Measurements from ENCODE around the gene PKD1. TPM values are rescaled to one million over a fixed set of nuclear protein-coding genes. Genes with fewer than 3 reads are reported as not detected.

Gene PKD1
- total RNA-seq, 2 donors from 2014 or later = 78.9 to 237 TPM

GRCh38 chr16:2174396-2175131, 38.9 kb upstream of the PKD1 start:
- 91 to 92% methylated on average over 11 to 20 of the region's 21 CpGs for WGBS, 2 donors
- TF ChIP-seq CTCF (IDR thresholded peaks at IDR 0.05) (no peak), POLR2A (IDR thresholded peaks at IDR 0.05) (no peak)
- Histone ChIP-seq H3K4me1 (no peaks in the 10 kb centered on the region), H3K27ac (no peak overlapping the region), H3K36me3 (replicated peaks in 1 of 2; ENCODE audit: insufficient read depth in 1 of 2, low read depth in 2 of 2) (peaks cover 10 to 23% of the 10 kb centered on the region in 2 donors), H3K4me3 (no peak overlapping the region), H3K9me3 (no peaks in the 10 kb centered on the region), H3K27me3 (no peaks in the 10 kb centered on the region)
- DNase-seq = no peak
- intact Hi-C loops (cut with DNase I) = no loop called here
- ATAC-seq = no peak

- H3K36me3 ChIP-seq (replicated peaks in 1 of 2; ENCODE audit: insufficient read depth in 1 of 2, low read depth in 2 of 2) = peaks cover 10 to 23% of the 10 kb centered on the region in 2 donors
- H3K9me3 ChIP-seq = no peaks in the 10 kb centered on the region
- WGBS, 2 donors = 92 to 93% methylated on average over 3 to 4 of the region's 4 CpGs
- intact Hi-C loops (cut with DNase I) = no loop called here
- H3K4me1 ChIP-seq = no peaks in the 10 kb centered on the region
- DNase-seq (no peak), ATAC-seq (no peak)
- no peak overlapping the region for H3K27ac ChIP-seq
- no peaks in the 10 kb centered on the region for H3K27me3 ChIP-seq
- no peak overlapping the region for H3K4me3 ChIP-seq
- no peak for TF ChIP-seq CTCF (IDR thresholded peaks at IDR 0.05)
- TF ChIP-seq POLR2A (IDR thresholded peaks at IDR 0.05) = no peak
Measured at GRCh38 chr16:2173916-2174315, 38.2 kb upstream of the PKD1 start.

GRCh38 chr16:2173366-2173765, 37.7 kb upstream of the PKD1 start:
- intact Hi-C loops (cut with DNase I) = no loop called here
- Histone ChIP-seq H3K4me3 (no peak overlapping the region), H3K36me3 (replicated peaks in 1 of 2; ENCODE audit: insufficient read depth in 1 of 2, low read depth in 2 of 2) (peaks cover 10 to 23% of the 10 kb centered on the region in 2 donors), H3K27me3 (no peaks in the 10 kb centered on the region), H3K9me3 (no peaks in the 10 kb centered on the region), H3K4me1 (no peaks in the 10 kb centered on the region), H3K27ac (no peak overlapping the region)
- WGBS, 2 donors = 90 to 93% methylated on average over 13 to 14 of the region's 14 CpGs
- ATAC-seq (no peak), DNase-seq (no peak)
- no peak for TF ChIP-seq POLR2A (IDR thresholded peaks at IDR 0.05)
- no peak for TF ChIP-seq CTCF (IDR thresholded peaks at IDR 0.05)

GRCh38 chr16:2172688-2173335, 37.1 kb upstream of the PKD1 start:
- no peak overlapping the region for H3K27ac ChIP-seq
- intact Hi-C loops (cut with DNase I) = no loop called here
- no peak overlapping the region for H3K4me3 ChIP-seq
- peaks cover 10 to 27% of the 10 kb centered on the region in 2 donors for H3K36me3 ChIP-seq (replicated peaks in 1 of 2; ENCODE audit: insufficient read depth in 1 of 2, low read depth in 2 of 2)
- DNase-seq (no peak), ATAC-seq (no peak)
- H3K27me3 ChIP-seq = no peaks in the 10 kb centered on the region
- no peak for TF ChIP-seq CTCF (IDR thresholded peaks at IDR 0.05)
- no peak for TF ChIP-seq POLR2A (IDR thresholded peaks at IDR 0.05)
- no peaks in the 10 kb centered on the region for H3K4me1 ChIP-seq
- no peaks in the 10 kb centered on the region for H3K9me3 ChIP-seq
- WGBS, 2 donors = 95 to 96% methylated on average over 10 to 29 of the region's 29 CpGs

Data from body of pancreas (tissue), 4 donors.